ENCODE measurements around the gene PGBD1.

PGBD1 gene

DNA sequence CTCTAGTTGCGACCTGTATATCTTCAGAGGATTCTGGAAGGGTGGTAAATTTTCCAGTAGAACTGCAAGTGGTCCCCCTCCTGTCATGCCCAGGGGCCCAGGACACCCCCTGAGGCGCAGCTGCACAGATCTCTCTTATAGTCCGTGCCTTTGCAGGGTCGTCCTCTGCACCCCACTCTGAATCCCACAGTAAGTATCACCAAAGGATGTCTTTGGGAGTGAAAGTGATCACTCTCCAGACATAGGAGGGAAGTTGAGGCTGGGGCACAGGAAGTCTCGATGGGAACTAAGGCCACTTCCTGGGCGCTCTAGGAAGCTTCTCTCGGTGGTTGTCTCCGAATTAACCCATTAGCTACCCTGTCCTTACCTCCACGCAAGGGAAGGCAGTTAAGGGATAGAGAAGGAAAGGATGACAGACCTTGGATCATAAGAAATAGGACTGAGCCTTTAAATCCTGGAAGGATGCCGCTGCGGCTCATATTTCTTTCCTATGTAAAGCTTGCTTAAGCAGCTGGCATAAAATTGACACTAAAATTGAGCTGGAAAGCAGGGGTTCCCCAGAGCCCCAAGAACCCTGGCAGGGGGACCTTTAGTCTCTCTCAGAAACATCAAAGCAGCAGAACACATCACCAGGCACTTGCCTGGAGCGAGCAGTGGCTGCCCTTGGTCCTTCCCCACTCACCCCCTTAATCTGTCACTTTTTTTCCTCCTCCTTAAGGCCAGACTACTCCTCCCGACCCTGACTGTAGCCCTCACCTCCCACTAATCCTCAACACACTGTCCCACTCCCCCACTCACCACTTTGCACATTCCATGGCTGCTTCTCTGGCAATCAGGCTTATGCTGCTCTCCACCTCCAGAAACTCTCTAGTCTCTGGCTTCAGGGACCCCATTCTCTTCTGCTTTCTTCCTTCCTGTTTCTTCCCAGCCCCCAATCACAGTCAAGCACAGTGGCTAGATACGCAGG, 29.1 kb upstream of the PGBD1 start, which contains the start of gene ZKSCAN4:
ZKSCAN4 (minus strand) TSS at position 261 of the 967 bp plus-strand sequence. CDS start 289 bp downstream, outside the sequence.
- peak; percentile 82; the same call in 1 of the 2 replicates for TF ChIP-seq TAF1 (IDR thresholded peaks at IDR 0.05; ENCODE audit: low read depth)
- TF ChIP-seq MAX (IDR thresholded peaks at IDR 0.05), result peak; percentile 60; the same call in 1 of the 2 replicates
- no peak for TF ChIP-seq REST (IDR thresholded peaks at IDR 0.05; ENCODE audit: low read depth)
- TF ChIP-seq, protein P1, sequence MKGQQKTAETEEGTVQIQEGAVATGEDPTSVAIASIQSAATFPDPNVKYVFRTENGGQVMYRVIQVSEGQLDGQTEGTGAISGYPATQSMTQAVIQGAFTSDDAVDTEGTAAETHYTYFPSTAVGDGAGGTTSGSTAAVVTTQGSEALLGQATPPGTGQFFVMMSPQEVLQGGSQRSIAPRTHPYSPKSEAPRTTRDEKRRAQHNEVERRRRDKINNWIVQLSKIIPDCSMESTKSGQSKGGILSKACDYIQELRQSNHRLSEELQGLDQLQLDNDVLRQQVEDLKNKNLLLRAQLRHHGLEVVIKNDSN (IDR thresholded peaks at IDR 0.05), result no peak

GRCh38 chr6:28254121-28254519, 27.3 kb upstream of the PGBD1 start:
- TF ChIP-seq TEAD4 (IDR thresholded peaks at IDR 0.05) (no peak), TCF12 (IDR thresholded peaks at IDR 0.05; ENCODE audit: low read depth) (no peak), NFIC (IDR thresholded peaks at IDR 0.05) (no peak), CREB1 (IDR thresholded peaks at IDR 0.05; ENCODE audit: low read depth) (no peak), TAF1 (IDR thresholded peaks at IDR 0.05; ENCODE audit: low read depth) (no peak), MAX (IDR thresholded peaks at IDR 0.05) (no peak), FOXM1 (IDR thresholded peaks at IDR 0.05; ENCODE audit: borderline replicate concordance, low read depth) (no peak), RAD21 (IDR thresholded peaks at IDR 0.05; ENCODE audit: low read depth) (no peak), EGR1 (IDR thresholded peaks at IDR 0.05) (no peak), YY1 (IDR thresholded peaks at IDR 0.05; ENCODE audit: low read depth) (no peak), CEBPB (IDR thresholded peaks at IDR 0.05) (no peak), EP300 (IDR thresholded peaks at IDR 0.05; ENCODE audit: borderline replicate concordance) (no peak), ZBTB7A (IDR thresholded peaks at IDR 0.05; ENCODE audit: low read depth) (no peak)
- TF ChIP-seq, protein P1 (IDR thresholded peaks at IDR 0.05), result no peak

GRCh38 chr6:28257042-28257441, 24.3 kb upstream of the PGBD1 start:
- TF ChIP-seq YY1 (IDR thresholded peaks at IDR 0.05; ENCODE audit: low read depth), result no peak
- no peak for TF ChIP-seq EP300 (IDR thresholded peaks at IDR 0.05; ENCODE audit: borderline replicate concordance)
- TF ChIP-seq EGR1 (IDR thresholded peaks at IDR 0.05), result no peak
- no peak for TF ChIP-seq RAD21 (IDR thresholded peaks at IDR 0.05; ENCODE audit: low read depth)

GRCh38 chr6:28258877-28259777, 22.2 kb upstream of the PGBD1 start, which contains the start of gene NKAPL:
NKAPL (plus strand) TSS chr6:28259297; CDS start chr6:28259372, 75 bp downstream.
- TF ChIP-seq EP300 (IDR thresholded peaks at IDR 0.05; ENCODE audit: borderline replicate concordance), result no peak
- no peak for TF ChIP-seq TAF1 (IDR thresholded peaks at IDR 0.05; ENCODE audit: low read depth)
- TF ChIP-seq EGR1 (IDR thresholded peaks at IDR 0.05), result no peak
- no peak for TF ChIP-seq RAD21 (IDR thresholded peaks at IDR 0.05; ENCODE audit: low read depth)
- no peak for TF ChIP-seq TCF12 (IDR thresholded peaks at IDR 0.05; ENCODE audit: low read depth)
- no peak for TF ChIP-seq MAX (IDR thresholded peaks at IDR 0.05)
- TF ChIP-seq, protein P1 (IDR thresholded peaks at IDR 0.05), result no peak
- TF ChIP-seq ZBTB7A (IDR thresholded peaks at IDR 0.05; ENCODE audit: low read depth), result no peak
- no peak for TF ChIP-seq REST (IDR thresholded peaks at IDR 0.05; ENCODE audit: low read depth)
- TF ChIP-seq CEBPB (IDR thresholded peaks at IDR 0.05), result no peak
- TF ChIP-seq CREB1 (IDR thresholded peaks at IDR 0.05; ENCODE audit: low read depth), result no peak

Data from Ishikawa (cell line).